ENCODE measurements around the gene SDC4. TPM values are rescaled to one million over a fixed set of nuclear protein-coding genes. Genes with fewer than 3 reads are reported as not detected.

SDC4 gene
- total RNA-seq, 1 experiment from 2014 or later: 100 TPM

DNA sequence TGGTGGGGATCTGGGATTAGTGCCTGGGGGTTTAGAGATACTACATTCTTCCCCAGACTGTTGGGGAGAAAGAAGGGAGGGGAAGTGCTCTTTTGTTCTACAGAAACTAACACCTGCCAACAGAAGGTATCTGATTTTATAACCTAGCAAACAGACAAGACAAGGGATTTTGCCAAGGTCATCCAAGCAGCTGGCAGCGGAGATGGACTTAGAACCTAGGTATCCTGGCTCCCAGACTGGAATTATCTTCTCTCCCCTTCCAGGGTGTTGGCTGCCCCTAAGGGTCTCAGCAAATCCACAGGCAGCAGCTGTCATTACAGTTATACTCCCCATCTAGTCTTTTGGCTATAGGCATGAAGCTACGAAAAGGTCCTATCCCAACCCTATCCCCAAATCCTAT, 8.4 kb downstream of the SDC4 start:
- Histone ChIP-seq H3K79me2 (ENCODE audit: insufficient read depth, low read length) (peaks cover 100% of the 10 kb centered on the region), H3K4me2 (ENCODE audit: low read length) (peak overlapping the region; percentile 91)
- no peak for ATAC-seq

More for the DNA sequence above, 8.4 kb downstream of the SDC4 start:
- H3K36me3 ChIP-seq (ENCODE audit: control insufficient read depth in 1 of 2, insufficient read depth in 2 of 2, low read length in 2 of 2): peaks cover 3 to 25% of the 10 kb centered on the region in 2 experiments; a peak in 2 of 4 replicates
- peak overlapping the region; percentile 80 for H3K9ac ChIP-seq (ENCODE audit: low read length)
- no peaks in the 10 kb centered on the region for H3K9me3 ChIP-seq (ENCODE audit: control insufficient read depth in 1 of 2, insufficient read depth in 1 of 2, low read depth in 1 of 2, low read length in 2 of 2)
- H3K4me3 ChIP-seq (replicated peaks in 1 of 2; ENCODE audit: low read depth in 1 of 2, low read length in 2 of 2): no peak overlapping the region
- H3K27me3 ChIP-seq (ENCODE audit: insufficient read depth, low read length): no peaks in the 10 kb centered on the region
- no peak for DNase-seq (ENCODE audit: low read depth, low spot score)
- BruUV-seq (replicated peaks): no TSS peak
- ChIA-PET POLR2A (interaction anchor here (1.4 kb wide), 1 partner anchor 20 kb away, joined by 3 read pairs; no protein-coding TSS in a partner anchor), CTCF (interaction anchor here (1.5 kb wide), 2 partner anchors 28 to 97 kb away, joined by 3 to 4 read pairs; no protein-coding TSS in a partner anchor), RAD21 (ENCODE audit: low non-redundant PET in 1 of 2, low total read pairs in 2 of 2, uncharacterized antibody in 2 of 2, unreplicated experiment in 2 of 2) (no interaction called here)
- H3K4me1 ChIP-seq (ENCODE audit: control insufficient read depth in 1 of 2, insufficient read depth in 2 of 2, low read length in 2 of 2): peaks cover 84 to 95% of the 10 kb centered on the region in 2 experiments
- no peak overlapping the region for H2AFZ ChIP-seq (ENCODE audit: low read depth, low read length, poor library complexity, severe bottlenecking)
- H3K27ac ChIP-seq (ENCODE audit: low read depth, low read length): peak overlapping the region; percentile 84
- no peaks in the 10 kb centered on the region for H3K9me2 ChIP-seq (ENCODE audit: insufficient read depth)
- 0 out of 2 replicates have a peak, but pooled peaks cover 3% of the 10 kb centered on the region for H4K20me1 ChIP-seq (ENCODE audit: insufficient read depth)
- intact Hi-C loops (cut with micrococcal nuclease): no loop called here
- TF ChIP-seq, protein P1, sequence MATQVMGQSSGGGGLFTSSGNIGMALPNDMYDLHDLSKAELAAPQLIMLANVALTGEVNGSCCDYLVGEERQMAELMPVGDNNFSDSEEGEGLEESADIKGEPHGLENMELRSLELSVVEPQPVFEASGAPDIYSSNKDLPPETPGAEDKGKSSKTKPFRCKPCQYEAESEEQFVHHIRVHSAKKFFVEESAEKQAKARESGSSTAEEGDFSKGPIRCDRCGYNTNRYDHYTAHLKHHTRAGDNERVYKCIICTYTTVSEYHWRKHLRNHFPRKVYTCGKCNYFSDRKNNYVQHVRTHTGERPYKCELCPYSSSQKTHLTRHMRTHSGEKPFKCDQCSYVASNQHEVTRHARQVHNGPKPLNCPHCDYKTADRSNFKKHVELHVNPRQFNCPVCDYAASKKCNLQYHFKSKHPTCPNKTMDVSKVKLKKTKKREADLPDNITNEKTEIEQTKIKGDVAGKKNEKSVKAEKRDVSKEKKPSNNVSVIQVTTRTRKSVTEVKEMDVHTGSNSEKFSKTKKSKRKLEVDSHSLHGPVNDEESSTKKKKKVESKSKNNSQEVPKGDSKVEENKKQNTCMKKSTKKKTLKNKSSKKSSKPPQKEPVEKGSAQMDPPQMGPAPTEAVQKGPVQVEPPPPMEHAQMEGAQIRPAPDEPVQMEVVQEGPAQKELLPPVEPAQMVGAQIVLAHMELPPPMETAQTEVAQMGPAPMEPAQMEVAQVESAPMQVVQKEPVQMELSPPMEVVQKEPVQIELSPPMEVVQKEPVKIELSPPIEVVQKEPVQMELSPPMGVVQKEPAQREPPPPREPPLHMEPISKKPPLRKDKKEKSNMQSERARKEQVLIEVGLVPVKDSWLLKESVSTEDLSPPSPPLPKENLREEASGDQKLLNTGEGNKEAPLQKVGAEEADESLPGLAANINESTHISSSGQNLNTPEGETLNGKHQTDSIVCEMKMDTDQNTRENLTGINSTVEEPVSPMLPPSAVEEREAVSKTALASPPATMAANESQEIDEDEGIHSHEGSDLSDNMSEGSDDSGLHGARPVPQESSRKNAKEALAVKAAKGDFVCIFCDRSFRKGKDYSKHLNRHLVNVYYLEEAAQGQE (IDR thresholded peaks at IDR 0.05; ENCODE audit: low read depth): no peak
- no peak for TF ChIP-seq SRF (IDR thresholded peaks at IDR 0.05; ENCODE audit: low read depth)
- TF ChIP-seq RAD21 (IDR thresholded peaks at IDR 0.05; ENCODE audit: low read depth): no peak
- no peak for TF ChIP-seq EGR1 (IDR thresholded peaks at IDR 0.05; ENCODE audit: low read depth)
- no peak for TF ChIP-seq ZBTB33 (IDR thresholded peaks at IDR 0.05; ENCODE audit: extremely low read depth, insufficient replicate concordance, low read length)

All from HCT116 (cell line).